GM18868 (cell line): ENCODE measurements around the gene OR5K2.

Source experiments
- ATAC-seq: cut with Tn5 transposase; IDR thresholded peaks from one replicate; pipeline ENCODE4 v1.9.1; 2021; ENCODE audit warnings: mild to moderate bottlenecking, moderate library complexity; ENCODE audit not compliant: unreplicated experiment

The OR5K2 gene

GRCh38 chr3:98522544-98523281, 25.2 kb downstream of the OR5K2 start, which contains the start of gene CLDND1:
CLDND1 (minus strand) TSS chr3:98522902; CDS start chr3:98521424, 1,478 bp downstream.
- peak; percentile 87 for ATAC-seq

- ATAC-seq: no peak
These were observed 28.0 kb downstream of the OR5K2 start for GRCh38 chr3:98525494-98525893.

GRCh38 chr3:98528474-98529346, 31.2 kb downstream of the OR5K2 start:
- no peak for ATAC-seq

- ATAC-seq: no peak
These were observed 32.5 kb downstream of the OR5K2 start for GRCh38 chr3:98529856-98530459.

- peak; percentile 37 for ATAC-seq
These were observed 33.2 kb downstream of the OR5K2 start for GRCh38 chr3:98530676-98531075.

- ATAC-seq: peak; percentile 27
These were observed 34.3 kb downstream of the OR5K2 start, which contains the start of gene GPR15 for GRCh38 chr3:98531622-98532274. GPR15 (plus strand) TSS chr3:98531978; CDS start chr3:98532034, 56 bp downstream.

- no peak for ATAC-seq
These were observed 34.8 kb downstream of the OR5K2 start for GRCh38 chr3:98532275-98532637.

- no peak for ATAC-seq
These were observed 35.5 kb downstream of the OR5K2 start for GRCh38 chr3:98532709-98533571.

- no peak for ATAC-seq
These were observed 36.7 kb downstream of the OR5K2 start for GRCh38 chr3:98534168-98534567.

GRCh38 chr3:98534734-98535133, 37.3 kb downstream of the OR5K2 start:
- no peak for ATAC-seq

- ATAC-seq: peak; percentile 81
These were observed 39.1 kb downstream of the OR5K2 start for GRCh38 chr3:98536456-98537017.

GRCh38 chr3:98540346-98540745, 42.9 kb downstream of the OR5K2 start:
- peak; percentile 53 for ATAC-seq

GRCh38 chr3:98541695-98542094, 44.2 kb downstream of the OR5K2 start:
- ATAC-seq: no peak

GRCh38 chr3:98542623-98543022, 45.1 kb downstream of the OR5K2 start:
- ATAC-seq: no peak

GRCh38 chr3:98545940-98546339, 48.5 kb downstream of the OR5K2 start:
- peak; percentile 57 for ATAC-seq
